ENCODE data around the gene SPINT2.

The SPINT2 gene

DNA sequence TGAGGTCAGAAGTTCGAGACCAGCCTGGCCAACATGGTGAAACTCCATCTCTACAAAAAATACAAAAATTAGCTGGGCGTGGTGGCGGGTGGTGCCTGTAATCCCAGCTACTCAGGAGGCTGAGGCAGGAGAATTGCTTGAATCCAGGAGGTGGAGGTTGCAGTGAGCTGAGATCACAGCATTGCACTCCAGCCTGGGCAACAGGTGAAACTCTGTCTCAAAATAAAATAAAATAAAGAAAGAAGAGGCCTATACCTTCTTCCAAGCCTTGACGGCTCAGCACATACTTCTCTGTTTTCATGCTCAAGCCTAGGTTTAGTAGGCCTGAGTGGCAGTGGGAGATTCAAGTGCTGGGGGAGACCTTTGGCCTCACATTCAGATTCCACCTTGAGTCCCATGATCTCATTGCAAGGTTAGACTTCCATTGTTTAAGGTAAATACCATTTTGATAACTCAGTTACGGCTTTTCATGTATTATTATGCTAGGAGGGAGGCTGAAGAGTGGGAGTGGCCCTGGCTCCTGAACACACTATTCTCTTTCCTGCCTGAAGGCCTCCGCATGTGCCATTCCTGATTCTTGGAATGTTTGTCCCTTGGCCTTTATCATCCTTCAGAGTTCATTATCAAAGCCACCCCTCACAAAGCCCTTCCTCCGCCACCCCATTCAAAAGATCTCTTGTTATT is 1.6 kb upstream of the SPINT2 start:
- no peak for DNase-seq (ENCODE audit: low read depth)
- TF ChIP-seq, protein P1, sequence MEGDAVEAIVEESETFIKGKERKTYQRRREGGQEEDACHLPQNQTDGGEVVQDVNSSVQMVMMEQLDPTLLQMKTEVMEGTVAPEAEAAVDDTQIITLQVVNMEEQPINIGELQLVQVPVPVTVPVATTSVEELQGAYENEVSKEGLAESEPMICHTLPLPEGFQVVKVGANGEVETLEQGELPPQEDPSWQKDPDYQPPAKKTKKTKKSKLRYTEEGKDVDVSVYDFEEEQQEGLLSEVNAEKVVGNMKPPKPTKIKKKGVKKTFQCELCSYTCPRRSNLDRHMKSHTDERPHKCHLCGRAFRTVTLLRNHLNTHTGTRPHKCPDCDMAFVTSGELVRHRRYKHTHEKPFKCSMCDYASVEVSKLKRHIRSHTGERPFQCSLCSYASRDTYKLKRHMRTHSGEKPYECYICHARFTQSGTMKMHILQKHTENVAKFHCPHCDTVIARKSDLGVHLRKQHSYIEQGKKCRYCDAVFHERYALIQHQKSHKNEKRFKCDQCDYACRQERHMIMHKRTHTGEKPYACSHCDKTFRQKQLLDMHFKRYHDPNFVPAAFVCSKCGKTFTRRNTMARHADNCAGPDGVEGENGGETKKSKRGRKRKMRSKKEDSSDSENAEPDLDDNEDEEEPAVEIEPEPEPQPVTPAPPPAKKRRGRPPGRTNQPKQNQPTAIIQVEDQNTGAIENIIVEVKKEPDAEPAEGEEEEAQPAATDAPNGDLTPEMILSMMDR (conservative IDR thresholded peaks at IDR 0.05; ENCODE audit: control insufficient read depth, insufficient read depth, low read depth, low read length), result no peak
- H3K4me3 ChIP-seq (ENCODE audit: control insufficient read depth, low read depth, low read length), result no peak overlapping the region

DNA sequence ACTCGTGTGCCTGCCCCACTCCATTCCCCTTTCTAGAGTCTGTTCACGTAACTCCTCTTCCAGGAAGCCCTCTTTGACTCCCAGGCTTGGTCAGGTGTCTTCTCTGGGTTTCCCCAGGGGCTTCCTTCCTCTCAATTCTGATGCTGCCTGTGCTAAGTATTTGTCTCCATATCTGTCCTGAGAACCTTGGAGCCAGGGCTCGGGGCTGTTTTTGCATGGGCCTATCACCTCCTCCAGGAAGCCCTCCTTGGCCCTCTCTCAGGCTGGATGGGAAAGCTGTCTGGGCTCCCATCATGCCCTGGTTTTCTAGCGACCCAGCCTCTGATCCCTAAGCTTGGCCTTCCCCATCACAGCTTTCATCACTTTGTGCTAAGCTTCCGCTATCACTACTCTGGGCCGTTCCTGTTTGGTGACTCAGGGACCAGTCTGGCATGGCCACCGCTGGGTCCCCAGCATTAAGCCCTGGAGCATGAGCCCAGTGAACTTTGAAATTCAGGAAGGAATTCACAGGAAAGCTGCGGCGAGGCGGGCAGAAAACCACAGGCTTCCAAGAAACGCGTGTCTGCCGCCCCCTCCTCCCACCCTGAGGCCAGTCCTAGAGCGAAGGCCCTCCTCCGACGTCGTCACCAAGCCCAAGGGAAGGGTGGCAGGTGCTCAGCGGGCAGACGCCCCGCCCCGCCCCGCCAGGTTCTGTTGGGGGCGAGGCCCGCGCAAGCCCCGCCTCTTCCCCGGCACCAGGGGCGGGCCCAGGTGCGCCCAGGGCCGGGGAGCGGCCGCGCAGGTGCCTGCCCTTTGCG is 486 bp upstream of the SPINT2 start:
- TF ChIP-seq, protein P1 (conservative IDR thresholded peaks at IDR 0.05; ENCODE audit: control insufficient read depth, insufficient read depth, low read depth, low read length), result no peak
- no peak for DNase-seq (ENCODE audit: low read depth)
- no peak overlapping the region for H3K4me3 ChIP-seq (ENCODE audit: control insufficient read depth, low read depth, low read length)

DNA sequence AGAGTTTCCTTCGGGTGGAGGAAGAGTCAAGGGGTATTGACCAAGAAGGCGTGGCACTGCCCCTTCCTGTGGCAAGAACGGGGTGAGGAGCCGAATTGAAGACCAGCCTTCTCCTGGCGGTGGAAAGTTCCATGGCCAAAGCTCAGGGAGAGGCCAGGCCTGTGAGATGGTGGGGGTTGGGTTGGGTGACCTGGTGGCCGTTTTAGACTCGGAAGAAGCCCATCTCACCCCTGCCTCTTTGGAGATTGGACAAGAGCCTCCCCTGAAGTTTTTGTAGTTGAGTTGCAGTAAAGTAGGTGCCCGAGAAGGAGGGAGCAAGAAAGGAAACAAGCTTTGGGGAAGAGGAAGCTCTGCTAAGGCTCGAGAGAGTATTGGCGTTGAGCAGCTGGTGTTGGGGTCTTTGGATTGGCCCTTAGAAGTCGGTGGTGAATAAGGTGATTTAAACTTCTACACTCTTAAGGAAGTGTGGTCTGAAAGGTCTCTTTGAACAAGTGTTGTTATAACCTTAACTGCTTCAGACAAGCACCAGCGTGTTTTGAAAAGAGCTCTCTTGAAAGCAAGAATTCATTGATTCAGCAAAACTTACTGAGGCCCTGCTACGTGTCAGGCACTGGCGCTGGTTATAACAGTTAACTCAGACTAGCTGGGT is 964 bp downstream of the SPINT2 start:
- TF ChIP-seq, protein P1 (conservative IDR thresholded peaks at IDR 0.05; ENCODE audit: control insufficient read depth, insufficient read depth, low read depth, low read length), result no peak
- H3K4me3 ChIP-seq (ENCODE audit: control insufficient read depth, low read depth, low read length), result no peak overlapping the region
- DNase-seq (ENCODE audit: low read depth), result no peak

DNA sequence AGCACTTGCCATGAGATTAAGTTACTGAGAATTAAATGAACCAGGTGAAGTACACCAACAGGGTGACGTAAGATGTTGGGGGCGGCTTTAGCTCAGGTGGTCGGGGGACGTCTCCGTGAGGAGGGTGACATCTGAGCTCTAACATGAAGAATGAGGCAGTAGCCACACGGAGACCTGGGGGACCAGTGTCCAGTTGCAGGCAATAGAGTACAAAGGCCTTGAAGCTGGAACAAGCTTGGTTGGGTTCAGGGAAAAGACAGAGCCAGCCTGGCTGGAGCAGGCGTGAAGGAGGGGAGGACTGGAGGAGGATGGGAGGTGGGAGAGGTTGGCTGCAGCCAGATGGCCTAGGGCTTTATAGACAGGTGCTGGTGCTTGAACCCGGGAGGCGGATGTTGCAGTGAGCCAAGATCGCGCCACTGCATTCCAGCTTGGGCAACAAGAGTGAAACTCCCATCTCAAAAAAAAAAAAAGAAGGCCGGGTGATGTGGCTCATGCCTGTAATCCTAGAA is 1.6 kb downstream of the SPINT2 start:
- H3K4me3 ChIP-seq (ENCODE audit: control insufficient read depth, low read depth, low read length), result no peak overlapping the region
- DNase-seq (ENCODE audit: low read depth), result no peak
- TF ChIP-seq, protein P1 (conservative IDR thresholded peaks at IDR 0.05; ENCODE audit: control insufficient read depth, insufficient read depth, low read depth, low read length), result no peak

DNA sequence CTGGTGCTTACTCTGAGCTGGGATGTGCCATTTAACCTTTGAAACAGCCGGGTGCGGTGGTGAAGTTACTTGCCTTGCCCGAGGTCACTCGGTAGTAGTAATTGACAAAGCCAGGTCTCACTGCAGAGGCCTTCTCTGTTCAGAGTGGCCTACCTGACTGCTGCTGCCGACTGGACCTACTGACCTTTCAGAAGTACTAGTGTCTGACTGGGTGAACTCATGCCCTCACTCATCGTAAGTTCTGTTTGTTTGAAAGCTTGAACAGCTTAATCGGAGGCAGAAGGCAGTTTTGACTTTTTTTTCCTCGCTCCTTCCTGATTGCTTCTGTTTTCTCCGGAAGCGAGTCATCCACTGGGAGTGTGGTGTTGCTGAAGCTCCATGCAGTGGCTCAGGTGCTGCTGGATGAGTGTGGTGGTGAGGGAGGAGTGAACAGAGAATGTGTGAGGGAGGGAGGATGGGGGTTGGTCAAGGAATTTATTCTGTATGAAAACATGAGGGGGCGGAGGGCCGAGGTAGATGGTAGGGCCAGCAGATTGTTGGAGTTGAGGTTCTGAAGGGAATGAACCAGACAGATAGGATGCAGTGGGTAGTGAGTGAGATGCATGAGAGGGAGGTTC is 2.7 kb downstream of the SPINT2 start:
- no peak overlapping the region for H3K4me3 ChIP-seq (ENCODE audit: control insufficient read depth, low read depth, low read length)
- no peak for DNase-seq (ENCODE audit: low read depth)
- TF ChIP-seq, protein P1 (conservative IDR thresholded peaks at IDR 0.05; ENCODE audit: control insufficient read depth, insufficient read depth, low read depth, low read length), result no peak

DNA sequence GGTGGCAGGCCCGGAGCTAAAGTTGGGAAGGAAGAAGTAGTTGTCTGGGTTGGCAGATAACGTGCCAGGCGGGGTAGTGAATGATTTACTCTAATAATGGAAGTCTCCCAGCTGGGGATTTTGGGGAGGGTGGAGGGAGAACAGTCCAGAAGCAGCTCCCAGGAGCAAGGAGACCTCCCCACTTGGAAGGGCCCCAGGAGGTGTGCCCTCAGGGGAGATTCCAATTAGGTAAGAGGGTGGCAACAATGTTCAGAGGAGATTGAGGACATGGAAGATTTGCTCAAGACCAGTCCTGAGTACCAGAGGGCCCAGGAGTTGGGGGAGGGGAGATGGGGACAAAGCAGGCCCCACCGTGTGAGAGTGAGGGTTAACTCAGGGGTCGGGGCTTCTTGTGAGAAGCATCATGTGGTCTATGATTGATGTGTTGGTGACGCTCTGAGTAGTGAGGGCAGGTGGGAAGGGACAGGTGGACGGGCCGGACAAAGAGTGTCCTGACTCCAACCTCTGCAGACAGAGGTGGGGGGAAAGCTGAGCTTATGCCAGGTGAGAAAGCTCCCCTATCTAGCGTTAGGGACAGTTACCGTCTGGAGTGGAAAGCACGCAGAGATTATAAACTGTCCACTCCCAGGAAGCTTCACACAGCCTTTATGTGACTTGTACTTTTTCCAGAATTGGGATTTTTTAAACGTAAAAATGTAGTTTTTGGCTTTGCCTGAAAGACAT is 3.5 kb downstream of the SPINT2 start:
- H3K4me3 ChIP-seq (ENCODE audit: control insufficient read depth, low read depth, low read length), result no peak overlapping the region

More for the DNA sequence above, 3.5 kb downstream of the SPINT2 start:
- DNase-seq (ENCODE audit: low read depth), result no peak
- TF ChIP-seq, protein P1 (conservative IDR thresholded peaks at IDR 0.05; ENCODE audit: control insufficient read depth, insufficient read depth, low read depth, low read length), result no peak
